CMK (cell line): ENCODE data around the gene SKOR1.

Experiments
- DNase-seq: peaks from one replicate; pipeline ENCODE4 v3.0.0-alpha.2; 2010; ENCODE audit warnings: low read depth

The SKOR1 gene

DNA sequence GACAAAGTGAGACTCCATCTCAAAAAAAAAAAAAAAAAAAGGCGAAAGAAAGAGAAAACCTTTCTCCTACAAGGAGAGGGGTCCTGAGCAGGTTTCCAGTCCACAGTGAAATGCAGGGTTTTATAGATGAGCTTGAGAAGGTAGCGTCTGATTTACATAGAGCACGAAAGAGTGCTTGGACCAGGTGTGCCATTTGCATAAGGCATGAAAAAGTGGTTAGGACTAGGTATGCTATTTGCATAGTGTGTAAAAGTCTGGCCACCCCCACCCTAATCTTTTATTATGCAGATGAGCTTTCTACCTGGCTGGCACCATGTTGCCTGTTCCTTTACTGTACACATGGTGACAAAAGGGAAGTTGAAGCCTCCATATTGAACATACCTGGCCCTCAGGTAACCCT is 28.1 kb downstream of the SKOR1 start:
- DNase-seq, result no peak

DNA sequence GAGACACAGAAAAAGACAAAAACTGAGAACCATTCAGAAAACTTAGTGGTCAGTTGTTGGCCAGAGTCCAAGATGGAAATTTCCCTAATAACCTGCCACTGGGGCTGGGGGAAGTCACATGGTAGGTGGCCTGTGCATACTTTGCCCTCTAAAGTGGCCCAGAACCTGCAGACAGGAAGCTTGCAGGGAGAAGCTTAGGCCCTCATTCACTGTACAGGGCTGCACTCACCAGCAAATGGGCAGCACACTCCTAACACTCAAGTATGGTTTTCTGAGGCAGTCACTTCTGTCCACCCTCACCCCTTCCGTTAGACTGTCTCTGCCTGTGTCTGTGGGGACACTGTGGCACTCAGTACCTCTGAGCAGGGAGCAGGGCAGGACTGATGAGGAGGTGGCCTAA is 29.0 kb downstream of the SKOR1 start:
- DNase-seq, result no peak

DNA sequence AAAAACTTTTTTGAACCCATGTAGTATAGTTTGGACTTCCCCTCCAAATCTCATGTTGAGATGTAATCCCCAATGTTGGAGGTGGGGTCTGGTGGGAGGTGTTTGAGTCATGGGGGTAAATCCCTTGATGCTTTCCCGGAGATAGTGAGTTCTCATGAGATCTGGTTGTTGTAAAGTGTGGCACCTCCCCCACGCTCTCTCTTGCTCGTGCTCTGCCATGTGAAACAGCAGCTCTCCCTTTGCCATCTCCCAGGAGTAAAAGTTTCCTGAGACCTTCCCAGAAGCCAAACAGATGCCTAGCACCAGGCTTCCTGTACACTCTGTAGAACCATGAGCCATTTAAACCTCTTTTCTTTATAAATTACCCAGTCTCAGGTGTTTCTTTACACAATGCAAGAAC is 30.5 kb downstream of the SKOR1 start:
- DNase-seq, result no peak

DNA sequence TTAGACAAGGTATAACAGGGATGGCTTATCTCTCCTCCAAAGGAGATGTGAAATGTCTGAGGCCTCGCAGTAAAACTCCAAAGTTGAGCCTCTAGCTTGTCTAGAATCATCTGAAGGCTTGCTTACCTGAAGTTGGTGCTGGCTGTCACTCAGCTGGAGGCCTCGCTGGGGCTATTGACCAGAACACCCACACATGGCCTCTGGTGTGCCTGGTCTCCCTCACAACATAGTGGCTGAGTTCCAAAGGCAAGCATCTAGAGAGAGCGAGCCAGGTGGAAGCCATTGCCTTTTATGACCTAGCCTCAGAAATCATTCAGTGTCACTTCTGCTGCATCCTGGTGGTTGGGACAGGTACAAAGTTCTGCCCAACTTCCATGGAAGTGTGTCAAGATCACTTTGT is 31.9 kb downstream of the SKOR1 start:
- DNase-seq, result no peak

DNA sequence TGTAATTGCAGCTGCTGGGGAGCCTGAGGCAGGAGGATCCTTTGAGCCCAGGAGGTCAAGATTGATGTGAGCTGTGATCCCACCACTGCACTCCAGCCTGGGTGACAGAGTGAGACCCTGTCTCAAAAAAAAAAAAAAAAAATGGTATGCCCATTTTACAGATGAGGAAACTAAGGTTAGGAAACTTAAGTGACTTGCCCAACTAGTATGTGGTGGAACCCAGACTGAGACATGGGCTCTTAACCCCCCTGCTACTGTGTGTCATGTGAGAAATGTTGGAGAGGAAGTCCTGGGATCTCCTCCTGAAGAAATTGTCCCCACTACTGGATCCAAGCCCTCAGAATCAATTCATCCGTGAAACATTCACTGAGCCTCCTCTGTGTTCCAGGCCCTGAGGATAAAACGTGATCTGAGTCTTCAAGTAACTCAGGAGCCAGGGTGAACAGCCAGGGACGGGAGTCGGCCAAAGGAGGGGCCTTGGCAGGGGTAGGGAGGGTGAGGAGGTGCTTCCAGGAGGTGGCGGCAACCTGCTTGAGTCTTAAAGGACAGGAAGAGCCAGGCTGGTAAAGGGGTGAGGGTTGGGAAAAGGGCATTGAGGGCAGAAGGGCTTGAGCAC is 34.1 kb downstream of the SKOR1 start:
- no peak for DNase-seq

DNA sequence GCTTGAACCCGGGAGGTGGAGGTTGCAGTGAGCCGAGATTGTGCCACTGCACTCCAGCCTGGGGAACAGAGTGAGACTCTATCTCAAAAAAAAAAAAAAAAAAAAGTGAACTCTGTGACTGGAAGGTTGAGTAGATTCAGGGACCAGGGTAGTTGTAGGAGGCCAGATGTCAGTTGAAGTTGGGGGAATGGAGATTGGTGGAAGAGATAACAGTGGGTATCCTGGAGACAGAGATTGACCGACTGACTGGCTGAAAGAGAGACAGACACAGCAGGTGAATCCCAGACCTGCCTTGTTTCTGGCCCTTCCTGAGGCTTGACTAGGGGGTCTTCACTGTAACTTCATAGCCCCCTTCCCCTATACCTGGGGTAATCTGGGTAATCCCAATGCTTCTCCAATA is 36.7 kb downstream of the SKOR1 start:
- no peak for DNase-seq

DNA sequence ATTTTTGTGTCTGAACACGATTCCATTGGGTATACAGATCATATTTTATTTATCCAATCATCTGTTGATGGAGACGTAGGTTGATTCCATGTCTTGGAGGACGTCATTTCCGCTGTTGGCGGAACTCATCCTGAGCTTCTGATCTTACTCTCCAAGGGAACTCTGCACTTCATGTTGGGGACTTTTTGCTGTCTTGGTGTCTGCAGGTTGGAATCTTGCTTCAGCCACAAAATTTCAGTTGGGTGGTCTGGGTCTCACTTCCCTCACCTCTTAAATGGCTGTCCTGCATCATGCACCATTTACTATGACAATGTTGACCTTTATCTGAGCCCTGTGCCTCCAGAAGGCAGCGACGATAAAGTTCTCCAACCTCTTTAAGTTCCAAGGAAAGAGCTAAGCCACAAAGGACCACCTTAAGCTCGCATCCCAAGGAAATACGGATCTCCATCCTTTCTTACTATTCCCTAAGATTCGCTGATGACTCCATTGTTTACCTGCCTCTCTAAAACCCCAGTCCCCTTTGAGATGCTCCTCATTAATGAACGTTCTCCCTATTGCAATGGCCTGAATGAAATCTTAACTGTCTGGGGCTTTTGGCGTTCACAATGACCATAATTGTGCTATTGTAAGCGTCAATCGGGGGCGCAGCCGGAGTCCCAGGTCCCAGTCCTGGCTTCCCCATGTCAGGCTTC is 37.6 kb downstream of the SKOR1 start:
- DNase-seq, result no peak

DNA sequence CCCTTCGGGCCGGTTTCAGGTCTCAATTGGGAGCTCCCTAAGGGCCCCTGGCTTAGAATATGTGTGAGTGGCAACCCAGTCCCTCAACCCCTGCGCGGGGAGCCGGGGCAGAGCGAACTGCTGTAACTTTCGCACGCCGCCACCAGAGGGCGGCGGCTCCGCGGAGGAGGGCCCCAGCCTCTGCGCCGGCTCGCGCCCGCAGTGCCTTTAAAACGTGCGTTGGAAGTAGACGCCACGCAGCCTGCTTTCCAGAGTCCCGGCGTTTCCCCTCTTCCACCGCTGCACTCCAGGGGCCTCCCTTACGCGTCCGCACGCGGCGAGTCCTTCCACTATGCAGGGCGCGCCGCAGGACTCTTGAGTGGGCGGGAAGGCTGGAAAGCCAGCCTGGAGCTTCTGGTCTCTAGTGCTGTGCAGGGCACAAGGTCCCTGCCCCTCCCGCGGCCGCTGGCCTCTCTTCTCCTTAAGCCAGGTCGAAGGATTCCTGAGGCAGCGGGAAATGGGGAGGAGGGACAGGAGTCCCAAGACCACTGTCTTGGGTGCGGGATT is 38.2 kb downstream of the SKOR1 start:
- peak; percentile 74 for DNase-seq

DNA sequence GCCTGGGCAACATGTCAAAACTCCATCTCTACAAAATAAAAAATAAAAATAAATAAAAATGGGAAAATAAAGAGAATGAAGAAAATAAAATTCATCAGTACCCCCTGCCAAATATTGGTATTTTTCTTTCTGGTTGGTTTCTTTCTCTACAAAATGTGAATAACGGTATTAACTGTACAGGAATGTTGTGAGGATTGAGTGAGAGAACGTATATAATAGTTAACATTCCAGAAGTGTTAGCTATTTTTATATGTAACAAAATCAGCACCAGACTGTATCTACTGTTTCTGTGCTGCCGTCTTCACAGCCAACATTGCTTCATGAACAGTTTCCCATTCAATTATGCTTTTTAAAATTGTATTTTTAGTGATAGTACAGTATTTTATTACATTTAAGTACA is 40.0 kb downstream of the SKOR1 start:
- no peak for DNase-seq

DNA sequence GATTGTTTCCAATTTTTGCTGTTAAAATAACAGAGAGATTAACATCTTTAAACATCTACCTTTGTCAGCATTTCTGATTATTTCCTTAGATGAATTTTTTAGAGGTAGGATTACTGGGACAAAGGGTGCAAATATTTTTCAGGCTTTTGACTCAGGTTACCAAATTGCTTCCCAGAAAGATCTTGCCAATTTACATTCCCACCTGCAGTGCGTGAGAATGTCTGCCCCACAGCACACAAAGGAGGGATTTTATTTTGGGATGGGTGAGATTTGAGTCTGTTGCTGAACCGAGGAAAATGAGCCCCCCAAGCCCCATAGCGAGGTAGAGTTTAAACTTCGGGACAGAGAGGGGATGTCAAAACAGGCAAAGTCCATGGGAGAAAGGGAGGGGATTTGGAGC is 40.5 kb downstream of the SKOR1 start:
- DNase-seq, result no peak

DNA sequence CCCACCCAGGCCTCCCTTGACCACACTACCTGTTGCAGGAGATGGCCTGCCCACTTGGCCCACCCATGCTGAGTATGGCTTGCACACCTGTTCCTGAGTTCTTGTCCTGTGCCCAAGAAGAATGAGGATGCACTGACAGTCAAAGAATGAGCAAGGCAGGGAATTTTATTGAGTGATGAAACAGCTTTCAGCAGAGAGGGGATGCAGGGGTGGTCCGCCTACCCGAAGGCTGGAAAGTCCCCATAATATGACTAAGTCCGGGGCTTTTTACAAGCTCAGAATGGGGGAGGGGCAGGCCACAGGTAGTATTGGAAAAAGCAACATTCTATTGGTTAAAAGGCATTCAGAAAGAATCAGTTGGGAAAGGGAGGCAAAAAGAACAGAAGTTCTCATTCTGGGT is 44.4 kb downstream of the SKOR1 start:
- no peak for DNase-seq

DNA sequence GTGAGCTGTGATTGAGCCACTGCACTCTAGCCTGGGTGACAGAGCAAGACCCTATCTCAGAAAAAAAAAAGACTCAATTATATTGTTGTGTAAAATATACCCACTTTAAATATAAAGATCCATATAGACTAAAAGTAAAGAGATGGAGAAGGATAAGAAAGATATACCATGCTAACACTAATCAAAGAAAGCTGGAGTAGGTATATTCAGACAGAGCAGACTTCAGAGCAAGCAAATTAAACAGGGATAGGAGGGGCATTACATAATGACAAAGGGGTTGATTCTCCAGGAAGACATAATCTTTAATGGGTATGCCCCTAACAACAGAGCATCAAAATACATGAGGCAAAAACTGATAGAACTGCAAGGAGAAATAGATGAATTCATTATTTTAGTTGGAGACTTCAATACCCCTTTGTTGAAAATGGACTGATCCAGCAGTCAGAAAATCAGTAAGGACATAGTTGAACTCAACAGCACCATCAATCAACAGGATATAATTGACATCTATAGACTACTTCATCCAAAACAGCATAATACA is 45.6 kb downstream of the SKOR1 start:
- no peak for DNase-seq

DNA sequence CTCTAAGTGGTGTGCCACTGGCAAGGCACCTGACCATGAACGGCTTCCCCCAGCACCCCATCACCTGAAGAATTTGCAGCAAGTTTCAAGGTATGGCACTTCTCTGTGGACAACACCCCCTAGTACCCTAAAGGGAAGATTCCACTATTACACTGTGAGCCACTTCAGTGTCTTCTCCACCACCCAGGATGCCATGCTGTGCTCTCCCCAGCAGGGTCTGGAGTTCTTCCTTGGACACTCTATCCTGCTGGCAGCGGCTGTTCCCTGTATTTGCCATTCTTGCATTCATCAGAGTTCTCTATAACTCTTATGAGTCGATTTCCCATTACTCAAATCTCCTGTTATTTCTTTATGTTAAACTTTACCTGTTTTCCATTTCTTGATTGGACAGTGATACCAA is 48.5 kb downstream of the SKOR1 start:
- no peak for DNase-seq

DNA sequence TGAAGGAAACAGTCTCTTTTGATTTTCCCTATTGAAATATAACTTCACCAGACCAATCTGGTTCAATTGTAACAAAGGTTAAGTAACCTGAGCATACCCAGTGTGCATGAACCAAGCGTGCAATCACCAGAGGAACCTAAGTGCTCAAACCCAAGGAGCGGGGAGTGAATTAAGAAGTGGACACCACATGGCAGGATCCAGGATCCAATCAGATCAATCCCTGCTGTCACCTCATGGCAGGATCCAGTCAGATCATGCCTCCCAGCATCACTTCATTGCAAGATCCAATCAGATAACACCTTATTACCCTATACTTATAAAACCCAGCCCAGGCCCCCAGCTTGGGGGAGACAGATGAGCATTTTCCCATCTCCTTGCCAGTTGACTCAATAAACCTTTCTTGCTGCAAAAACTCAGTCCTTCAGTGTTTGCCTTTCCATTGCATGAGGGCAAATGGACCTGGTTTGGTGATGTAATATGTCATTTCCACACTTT is 53.5 kb downstream of the SKOR1 start:
- no peak for DNase-seq

DNA sequence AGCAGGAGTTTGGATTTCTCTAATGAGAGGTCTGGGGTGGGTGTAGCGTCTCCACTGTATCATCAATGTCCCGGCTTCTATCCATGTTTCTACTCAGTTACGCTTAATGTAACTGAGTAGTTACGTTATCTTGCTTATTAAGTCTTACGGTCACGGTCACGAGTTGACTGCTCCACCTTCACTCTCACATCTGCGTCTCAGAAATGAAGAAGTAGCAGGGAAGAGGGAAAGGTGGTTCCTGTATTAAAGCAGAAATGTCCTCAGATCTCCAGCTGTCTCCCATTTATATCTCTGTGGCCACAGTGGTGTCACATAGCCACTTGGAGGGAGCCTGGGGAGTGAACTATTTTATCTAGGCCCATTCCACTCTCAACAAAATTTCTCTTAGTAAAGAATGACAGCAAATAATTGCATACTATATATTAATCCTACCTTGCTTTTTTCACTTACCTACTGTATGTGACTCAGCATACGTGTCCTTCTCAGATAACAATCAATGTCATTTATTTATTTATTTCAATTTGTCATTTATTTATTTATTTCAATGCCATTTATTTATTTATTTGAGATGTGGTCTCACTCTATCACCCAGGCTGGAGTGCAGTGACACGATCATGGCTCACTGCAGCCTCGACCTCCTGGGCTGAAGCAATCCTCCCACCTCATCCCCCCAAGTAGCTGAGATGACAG is 54.3 kb downstream of the SKOR1 start:
- DNase-seq, result no peak

DNA sequence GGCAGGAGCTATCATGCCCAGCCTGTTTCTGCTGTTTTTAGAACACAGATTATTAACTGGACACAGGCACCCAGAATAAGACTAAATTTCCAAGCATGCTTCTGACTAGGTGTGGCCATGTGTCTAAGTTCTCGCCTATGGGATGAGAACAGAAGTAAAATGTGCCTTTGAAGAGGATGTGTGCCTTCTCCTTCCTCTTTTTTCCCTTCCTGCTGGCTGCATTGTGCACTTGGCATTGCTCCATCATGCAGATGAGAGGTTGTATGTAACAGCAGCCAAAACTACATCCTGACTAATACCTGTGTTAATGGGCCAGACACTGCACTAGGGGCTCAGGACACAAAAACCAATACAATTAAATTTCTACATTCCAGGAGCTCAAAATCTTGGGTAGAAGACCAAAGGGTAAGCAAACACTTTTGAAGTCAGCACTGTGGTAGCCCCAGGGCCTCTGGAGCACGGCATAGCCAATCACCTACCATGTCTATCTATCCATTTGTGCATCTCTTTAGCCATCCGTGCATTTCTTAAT is 55.4 kb downstream of the SKOR1 start:
- DNase-seq, result no peak

DNA sequence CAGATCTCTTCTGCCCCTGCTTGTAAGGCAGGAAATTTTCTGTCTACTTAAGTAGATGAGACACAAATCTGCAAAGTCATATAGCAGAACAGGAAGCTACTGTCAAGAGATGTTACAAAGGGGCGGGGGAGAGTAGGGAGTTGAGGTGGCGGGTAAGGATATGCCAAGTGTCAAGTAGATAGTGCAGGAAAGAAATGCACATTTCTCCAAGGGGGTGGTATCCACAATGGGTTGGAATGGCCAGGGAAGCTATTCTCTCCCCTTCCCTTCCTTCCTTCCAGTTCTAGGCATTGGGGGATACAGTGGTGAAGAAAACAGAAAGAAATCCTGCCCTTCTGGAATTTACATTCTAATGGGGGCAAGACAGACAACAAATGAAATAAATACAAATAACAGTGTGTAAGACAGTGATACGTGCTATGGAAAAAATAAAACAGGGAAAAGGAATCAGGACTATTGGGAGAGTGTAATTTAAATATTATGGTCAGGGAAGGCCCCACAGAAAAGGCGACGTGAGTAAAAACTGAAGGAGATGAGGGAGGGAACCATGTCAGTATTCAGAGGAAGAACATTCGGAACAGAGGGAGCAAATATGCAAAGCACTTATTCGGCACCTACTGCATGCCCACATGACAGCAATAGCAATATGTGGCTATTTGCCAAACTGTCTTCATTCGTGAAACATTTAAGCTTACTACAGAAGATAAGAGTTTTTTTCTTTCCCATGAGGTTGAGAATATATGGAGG is 57.4 kb downstream of the SKOR1 start:
- DNase-seq, result peak; percentile 85

DNA sequence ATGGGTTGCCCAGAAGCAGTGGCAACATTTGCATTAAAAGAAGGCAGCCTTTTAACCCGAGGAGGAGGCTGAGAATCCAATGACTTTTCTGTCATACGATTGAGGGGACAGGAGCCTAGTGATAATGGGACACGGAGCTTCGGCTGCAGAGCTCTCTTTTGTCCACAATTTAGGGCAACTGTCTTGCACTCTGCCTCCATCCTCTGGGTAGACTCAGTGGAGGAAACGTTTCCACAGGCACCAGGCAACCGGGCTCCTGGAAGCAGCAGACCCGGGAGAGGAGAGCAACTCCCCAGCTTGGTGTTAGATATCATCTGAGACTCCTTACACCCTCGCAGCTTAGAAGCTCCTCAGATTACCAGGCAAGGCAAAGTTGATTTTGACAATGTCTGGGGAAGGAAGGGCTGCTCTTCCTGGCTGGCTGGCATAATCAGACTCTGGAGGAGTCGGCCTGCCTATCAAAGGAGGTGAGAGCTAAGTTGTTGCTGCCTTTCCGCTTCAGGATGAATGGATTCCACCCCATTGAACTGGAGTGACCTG is 58.0 kb downstream of the SKOR1 start:
- no peak for DNase-seq

DNA sequence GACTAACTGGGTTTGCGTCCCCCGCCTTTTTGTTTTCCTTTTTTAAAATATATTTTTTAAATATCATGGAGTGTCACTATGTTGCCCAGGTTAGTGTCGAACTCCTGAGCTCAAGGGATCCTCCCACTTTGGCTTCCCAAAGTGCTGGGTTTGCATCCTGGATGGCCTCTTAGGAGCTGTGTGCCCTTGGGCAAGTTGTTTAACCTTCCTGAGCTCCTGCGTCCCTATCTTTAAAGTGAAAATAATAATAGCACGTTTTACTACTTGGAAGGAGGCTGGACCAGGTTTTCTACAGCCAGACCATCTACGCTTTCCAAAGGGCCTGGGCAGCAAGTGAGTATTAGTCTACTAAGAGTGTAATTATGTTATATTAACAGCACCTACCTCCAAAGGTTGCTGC is 58.7 kb downstream of the SKOR1 start:
- no peak for DNase-seq
